K562 (cell line): Measurements from ENCODE around the gene CCN2. TPM values are rescaled to one million over a fixed set of nuclear protein-coding genes. Genes with fewer than 3 reads are reported as not detected.

Experiments used
- ATAC-seq: fragments of 200-7000 bp; cut with Tn5 transposase; 3 replicates; pipeline ENCODE4 v1.9.1; 2020; ENCODE audit warnings: moderate library complexity
- BruUV-seq: library from RNA; stranded (reverse); fragments of 400-500 nt; replicated peaks from 2 replicates; lab custom pipeline; 2021; lab: Mats Ljungman, UMichigan
- CTCF ChIA-PET: fragments of 300-600 bp; formaldehyde crosslinking; extraction: SDS; loops from one replicate; lab custom pipeline; 2021; ENCODE audit warnings: low intra/inter-chr PET ratio; lab: Yijun Ruan, JAX
- POLR2A ChIA-PET: fragments of 300-600, 350-650 bp; sonication (Branson Sonifier 250); formaldehyde crosslinking; extraction: SDS; loops from one replicate; lab custom pipeline; 2021; ENCODE audit warnings: antibody characterized with exemption, inconsistent platforms; lab: Yijun Ruan, JAX
- DNase-seq, 4 experiments: peaks; one replicate each; pipeline versions ENCODE4 v3.0.0 to v3.0.0-alpha.2; 2011 to 2018; ENCODE audit warnings: low spot score in 3 of 4, mixed read lengths in 3 of 4; ENCODE audit errors: extremely low read depth in 1 of 4
- FAIRE-seq: peaks from 2 replicates; lab custom pipeline; 2011; peaks lifted over from hg19 to GRCh38; lab: Jason Lieb, UNC
- H2AFZ ChIP-seq: 2 replicates; pipeline ENCODE4 v1.6.0; 2011; ENCODE audit warnings: low read depth, low read length, control low read depth, inconsistent platforms
- H3K27ac ChIP-seq: fragments of 200-600 bp; 3 replicates; pipeline ENCODE4 v1.8.0; 2011; ENCODE audit warnings: low read depth, mild to moderate bottlenecking, control low read depth, inconsistent platforms, low read length, moderate library complexity, mixed read lengths; ENCODE audit errors: extremely low read depth
- H3K27me3 ChIP-seq, 2 experiments: fragments of 300-600 bp in 1 of 2; 2 replicates in 1 of 2; 3 replicates in 1 of 2; pipeline versions ENCODE4 v1.6.0 to v1.8.0; 2011; ENCODE audit warnings: inconsistent platforms in 2 of 2, low read length in 2 of 2, mild to moderate bottlenecking in 1 of 2, mixed read lengths in 1 of 2, moderate library complexity in 1 of 2; ENCODE audit not compliant: control insufficient read depth in 2 of 2, insufficient read depth in 2 of 2
- H3K36me3 ChIP-seq: fragments of 300-600 bp; 3 replicates; pipeline ENCODE4 v1.8.0; 2011; ENCODE audit warnings: mild to moderate bottlenecking, low read length, inconsistent platforms; ENCODE audit not compliant: control insufficient read depth, insufficient read depth
- H3K4me1 ChIP-seq, 2 experiments: fragments of 200-600 bp in 1 of 2; replicated peaks in 1 of 2; 2 replicates in 1 of 2; 3 replicates in 1 of 2; pipeline versions ENCODE4 v1.5.1 to v1.8.0; 2011; ENCODE audit warnings: inconsistent platforms in 2 of 2, low read length in 2 of 2, mild to moderate bottlenecking in 1 of 2, mixed read lengths in 1 of 2, moderate library complexity in 1 of 2; ENCODE audit not compliant: control insufficient read depth in 2 of 2, insufficient read depth in 2 of 2
- H3K4me2 ChIP-seq: 2 replicates; pipeline ENCODE4 v1.6.1; 2011; ENCODE audit warnings: low read length, control low read depth, inconsistent platforms, mixed read lengths; ENCODE audit not compliant: insufficient read depth
- H3K4me3 ChIP-seq: fragments of 200-600 bp; sonication (generic), shearing (Covaris generic); 2 replicates; pipeline ENCODE4 v1.5.1; 2016; ENCODE audit warnings: control low read depth, inconsistent platforms
- H3K79me2 ChIP-seq: fragments of 200-600 bp; 3 replicates; pipeline ENCODE4 v1.8.0; 2011; ENCODE audit warnings: low read length, inconsistent platforms; ENCODE audit not compliant: control insufficient read depth, insufficient read depth
- H3K9ac ChIP-seq, 2 experiments: 2 replicates each; pipeline versions ENCODE4 v1.6.0 to v1.6.1; 2011; ENCODE audit warnings: low read depth in 2 of 2, low read length in 2 of 2, control low read depth in 1 of 2, inconsistent platforms in 1 of 2, mild to moderate bottlenecking in 1 of 2, mixed read lengths in 1 of 2; ENCODE audit not compliant: insufficient read depth in 1 of 2
- H3K9me1 ChIP-seq: one replicate; pipeline ENCODE4 v1.6.0; 2011; ENCODE audit warnings: inconsistent platforms, mild to moderate bottlenecking, low read length, moderate library complexity; ENCODE audit not compliant: control insufficient read depth, insufficient read depth
- H3K9me3 ChIP-seq: replicated peaks from 2 replicates; pipeline ENCODE4 v1.5.1; 2011; ENCODE audit warnings: low read depth, low read length, inconsistent platforms; ENCODE audit not compliant: control insufficient read depth, insufficient read depth
- H4K20me1 ChIP-seq: replicated peaks from 2 replicates; pipeline ENCODE4 v1.6.1; 2011; ENCODE audit warnings: low read length, inconsistent platforms, mixed read lengths; ENCODE audit not compliant: control insufficient read depth, insufficient read depth
- C11orf30 ChIP-seq: fragments of 450-650 bp; IDR thresholded peaks from 2 replicates; pipeline ENCODE4 v1.6.1; 2016; ENCODE audit warnings: low read depth, mild to moderate bottlenecking
- MTA1 ChIP-seq: fragments of 450-650 bp; IDR thresholded peaks from 2 replicates; pipeline ENCODE4 v1.6.1; 2017; ENCODE audit warnings: borderline replicate concordance
- PTTG1 ChIP-seq: fragments of 450-650 bp; IDR thresholded peaks from 2 replicates; pipeline ENCODE4 v1.6.1; 2016; ENCODE audit warnings: low read depth, mild to moderate bottlenecking, missing genetic modification characterization, missing compliant biosample characterization
- RREB1 ChIP-seq: fragments of 250-450 bp; sonication (Bioruptor Pico); IDR thresholded peaks from 2 replicates; pipeline ENCODE4 v1.4.0; 2020
- VEZF1 ChIP-seq: fragments of 200-800 bp; sonication (Bioruptor generic); IDR thresholded peaks from 2 replicates; pipeline ENCODE4 v1.6.1; 2017; ENCODE audit warnings: missing genetic modification characterization, missing compliant biosample characterization
- ZKSCAN8 ChIP-seq: fragments of 200-800 bp; sonication (Bioruptor generic); IDR thresholded peaks from 2 replicates; pipeline ENCODE4 v1.6.1; 2016; ENCODE audit warnings: missing genetic modification characterization, missing compliant biosample characterization
- WGBS: fragments of 100-300 bp; shearing (Covaris generic); methylation state at CpG from one replicate; pipeline ENCODE4 v1.1.6; 2016; ENCODE audit warnings: low coverage, mixed read lengths; ENCODE audit not compliant: insufficient coverage; ENCODE audit errors: missing lambda C conversion rate; 5-methylcytosine and 5-hydroxymethylcytosine counted together
- in situ Hi-C: fragments of 300-500 bp; cut with MboI; formaldehyde crosslinking; loops from 4 replicates; pipeline ENCODE4 v1.15.0; 2018; ENCODE audit warnings: inconsistent platforms, mixed read lengths
- intact Hi-C: fragments of 100-400 bp; cut with micrococcal nuclease; formaldehyde crosslinking; loops from 2 replicates; pipeline ENCODE4 v1.14.2; 2022
- polyA plus RNA-seq, 8 experiments: library from polyadenylated mRNA; depleted of rRNA in 4 of 8; stranded (reverse) in 5 of 8; unstranded in 3 of 8; fragments of >200 nt; fragmentation: Nextera tagmentation in 2 of 8; fragmentation: Illumina TruSeq in 1 of 8; extraction: Ambion mirVana in 2 of 8; extraction: Trizol in 1 of 8; gene quantifications; 2 replicates each; pipeline versions ENCODE4 v1.2.1 to v1.2.3, GENCODE V29; 2011 to 2014; ENCODE audit warnings: inconsistent platforms in 1 of 8, missing spikeins in 1 of 8
- total RNA-seq, 7 experiments: library from RNA; depleted of rRNA in 6 of 7; stranded (reverse); fragments of >200 nt in 6 of 7; fragmentation: Illumina TruSeq in 2 of 7; extraction: Trizol in 2 of 7; gene quantifications; 2 replicates each; pipeline versions ENCODE4 v1.2.1 to v1.2.3, GENCODE V29; 2011 to 2021; ENCODE audit warnings: low replicate concordance in 1 of 7

CCN2 gene
- total and polyA plus RNA-seq, 9 of the 15 experiments (the other 6 are each of a cell fraction or from before 2014, with no cell fraction given) = 0.40 TPM; not detected in 8

- TF ChIP-seq C11orf30 (no peak), RREB1 (CRISPR knock-in tag) (no peak), ZKSCAN8 (CRISPR knock-in tag) (no peak)
- TF ChIP-seq, all 486 proteins: peak for 0
Measured at GRCh38 chr6:131970076-131970859, 19.1 kb upstream of the CCN2 start (continued).

GRCh38 chr6:131968656-131969055 lies 17.5 kb upstream of the CCN2 start:
- H3K4me3 ChIP-seq = no peak overlapping the region
- H3K36me3 ChIP-seq = no peaks in the 10 kb centered on the region
- no peak overlapping the region for H2AFZ ChIP-seq
- CTCF ChIA-PET = no interaction called here
- H4K20me1 ChIP-seq = no peaks in the 10 kb centered on the region
- H3K9me3 ChIP-seq = no peaks in the 10 kb centered on the region
- H3K79me2 ChIP-seq = no peaks in the 10 kb centered on the region
- no TSS peak for BruUV-seq
- POLR2A ChIA-PET = no interaction called here
- in situ Hi-C loops (no loop called here), intact Hi-C loops (no loop called here)
- no peak overlapping the region for H3K27ac ChIP-seq
- no peak overlapping the region for H3K4me2 ChIP-seq
- WGBS = 0% methylated on average over 5 of the region's 5 CpGs
- no peaks in the 10 kb centered on the region for H3K27me3 ChIP-seq
- no peak for ATAC-seq
- H3K9me1 ChIP-seq = no peaks in the 10 kb centered on the region
- no peak overlapping the region for H3K9ac ChIP-seq
- no peak for FAIRE-seq
- no peaks in the 10 kb centered on the region for H3K4me1 ChIP-seq
- TF ChIP-seq PTTG1 (tag) (no peak), MTA1 (no peak), VEZF1 (CRISPR knock-in tag) (no peak)
- TF ChIP-seq, all 486 proteins: peak for 0
- DNase-seq = no peak
